Measurements from ENCODE around the gene QSOX1.

QSOX1 gene

GRCh38 chr1:180188684-180189175, 34.1 kb downstream of the QSOX1 start:
- Histone ChIP-seq H3K9ac (ENCODE audit: low read length in 2 of 2) (no peak overlapping the region), H3K4me3 (ENCODE audit: low read length in 2 of 2) (no peak overlapping the region), H3K36me3 (ENCODE audit: control insufficient read depth in 2 of 2, insufficient read depth in 2 of 2, low read length in 2 of 2) (peaks cover 64 to 80% of the 10 kb centered on the region in 2 donors), H3K27ac (ENCODE audit: low read length) (no peak overlapping the region), H3K9me3 (ENCODE audit: control insufficient read depth in 2 of 2, low read length in 2 of 2) (no peaks in the 10 kb centered on the region), H3K4me1 (ENCODE audit: control insufficient read depth, insufficient read depth, low read length) (no peaks in the 10 kb centered on the region), H3K27me3 (ENCODE audit: control insufficient read depth in 1 of 2, insufficient read depth in 2 of 2, low read length in 2 of 2) (no peaks in the 10 kb centered on the region)

GRCh38 chr1:180190091-180190490, 35.4 kb downstream of the QSOX1 start:
- no peak overlapping the region for H3K9ac ChIP-seq (ENCODE audit: low read length in 2 of 2)
- no peaks in the 10 kb centered on the region for H3K9me3 ChIP-seq (ENCODE audit: control insufficient read depth in 2 of 2, low read length in 2 of 2)
- no peak overlapping the region for H3K27ac ChIP-seq (ENCODE audit: low read length)
- no peaks in the 10 kb centered on the region for H3K4me1 ChIP-seq (ENCODE audit: control insufficient read depth, insufficient read depth, low read length)
- peaks cover 53 to 71% of the 10 kb centered on the region in 2 donors for H3K36me3 ChIP-seq (ENCODE audit: control insufficient read depth in 2 of 2, insufficient read depth in 2 of 2, low read length in 2 of 2)
- H3K27me3 ChIP-seq (ENCODE audit: control insufficient read depth in 1 of 2, insufficient read depth in 2 of 2, low read length in 2 of 2), result no peaks in the 10 kb centered on the region
- H3K4me3 ChIP-seq (ENCODE audit: low read length in 2 of 2), result no peak overlapping the region

GRCh38 chr1:180192172-180192571, 37.5 kb downstream of the QSOX1 start:
- no peaks in the 10 kb centered on the region for H3K4me1 ChIP-seq (ENCODE audit: control insufficient read depth, insufficient read depth, low read length)
- no peak overlapping the region for H3K27ac ChIP-seq (ENCODE audit: low read length)
- no peaks in the 10 kb centered on the region for H3K27me3 ChIP-seq (ENCODE audit: control insufficient read depth in 1 of 2, insufficient read depth in 2 of 2, low read length in 2 of 2)
- H3K36me3 ChIP-seq (ENCODE audit: control insufficient read depth in 2 of 2, insufficient read depth in 2 of 2, low read length in 2 of 2), result peaks cover 46 to 60% of the 10 kb centered on the region in 2 donors
- H3K9ac ChIP-seq (ENCODE audit: low read length in 2 of 2), result no peak overlapping the region
- no peaks in the 10 kb centered on the region for H3K9me3 ChIP-seq (ENCODE audit: control insufficient read depth in 2 of 2, low read length in 2 of 2)
- H3K4me3 ChIP-seq (ENCODE audit: low read length in 2 of 2), result no peak overlapping the region

- H3K9ac ChIP-seq (ENCODE audit: low read length in 2 of 2), result no peak overlapping the region
- peaks cover 43 to 56% of the 10 kb centered on the region in 2 donors for H3K36me3 ChIP-seq (ENCODE audit: control insufficient read depth in 2 of 2, insufficient read depth in 2 of 2, low read length in 2 of 2)
- H3K27me3 ChIP-seq (ENCODE audit: control insufficient read depth in 1 of 2, insufficient read depth in 2 of 2, low read length in 2 of 2), result no peaks in the 10 kb centered on the region
- no peaks in the 10 kb centered on the region for H3K4me1 ChIP-seq (ENCODE audit: control insufficient read depth, insufficient read depth, low read length)
- no peaks in the 10 kb centered on the region for H3K9me3 ChIP-seq (ENCODE audit: control insufficient read depth in 2 of 2, low read length in 2 of 2)
- no peak overlapping the region for H3K4me3 ChIP-seq (ENCODE audit: low read length in 2 of 2)
- no peak overlapping the region for H3K27ac ChIP-seq (ENCODE audit: low read length)
Observed at GRCh38 chr1:180193141-180194047, 38.7 kb downstream of the QSOX1 start.

- Histone ChIP-seq H3K4me1 (ENCODE audit: control insufficient read depth, insufficient read depth, low read length) (no peaks in the 10 kb centered on the region), H3K27me3 (ENCODE audit: control insufficient read depth in 1 of 2, insufficient read depth in 2 of 2, low read length in 2 of 2) (no peaks in the 10 kb centered on the region), H3K27ac (ENCODE audit: low read length) (no peak overlapping the region), H3K9ac (ENCODE audit: low read length in 2 of 2) (no peak overlapping the region), H3K4me3 (ENCODE audit: low read length in 2 of 2) (no peak overlapping the region), H3K36me3 (ENCODE audit: control insufficient read depth in 2 of 2, insufficient read depth in 2 of 2, low read length in 2 of 2) (peaks cover 36 to 52% of the 10 kb centered on the region in 2 donors), H3K9me3 (ENCODE audit: control insufficient read depth in 2 of 2, low read length in 2 of 2) (no peaks in the 10 kb centered on the region)
Observed at GRCh38 chr1:180194048-180194425, 39.4 kb downstream of the QSOX1 start.

- Histone ChIP-seq H3K9ac (ENCODE audit: low read length in 2 of 2) (no peak overlapping the region), H3K27me3 (ENCODE audit: control insufficient read depth in 1 of 2, insufficient read depth in 2 of 2, low read length in 2 of 2) (no peaks in the 10 kb centered on the region), H3K4me1 (ENCODE audit: control insufficient read depth, insufficient read depth, low read length) (no peaks in the 10 kb centered on the region), H3K36me3 (ENCODE audit: control insufficient read depth in 2 of 2, insufficient read depth in 2 of 2, low read length in 2 of 2) (peaks cover 32 to 49% of the 10 kb centered on the region in 2 donors), H3K9me3 (ENCODE audit: control insufficient read depth in 2 of 2, low read length in 2 of 2) (no peaks in the 10 kb centered on the region), H3K27ac (ENCODE audit: low read length) (no peak overlapping the region), H3K4me3 (ENCODE audit: low read length in 2 of 2) (no peak overlapping the region)
Observed at GRCh38 chr1:180194546-180195207, 40.0 kb downstream of the QSOX1 start.

- H3K36me3 ChIP-seq (ENCODE audit: control insufficient read depth in 2 of 2, insufficient read depth in 2 of 2, low read length in 2 of 2), result peaks cover 25 to 42% of the 10 kb centered on the region in 2 donors
- no peak overlapping the region for H3K4me3 ChIP-seq (ENCODE audit: low read length in 2 of 2)
- H3K27ac ChIP-seq (ENCODE audit: low read length), result no peak overlapping the region
- no peaks in the 10 kb centered on the region for H3K4me1 ChIP-seq (ENCODE audit: control insufficient read depth, insufficient read depth, low read length)
- H3K9me3 ChIP-seq (ENCODE audit: control insufficient read depth in 2 of 2, low read length in 2 of 2), result no peaks in the 10 kb centered on the region
- no peaks in the 10 kb centered on the region for H3K27me3 ChIP-seq (ENCODE audit: control insufficient read depth in 1 of 2, insufficient read depth in 2 of 2, low read length in 2 of 2)
- no peak overlapping the region for H3K9ac ChIP-seq (ENCODE audit: low read length in 2 of 2)
Observed at GRCh38 chr1:180195401-180195800, 40.7 kb downstream of the QSOX1 start.

- no peak overlapping the region for H3K4me3 ChIP-seq (ENCODE audit: low read length in 2 of 2)
- no peak overlapping the region for H3K9ac ChIP-seq (ENCODE audit: low read length in 2 of 2)
- H3K9me3 ChIP-seq (ENCODE audit: control insufficient read depth in 2 of 2, low read length in 2 of 2), result no peaks in the 10 kb centered on the region
- no peaks in the 10 kb centered on the region for H3K27me3 ChIP-seq (ENCODE audit: control insufficient read depth in 1 of 2, insufficient read depth in 2 of 2, low read length in 2 of 2)
- no peak overlapping the region for H3K27ac ChIP-seq (ENCODE audit: low read length)
- H3K36me3 ChIP-seq (ENCODE audit: control insufficient read depth in 2 of 2, insufficient read depth in 2 of 2, low read length in 2 of 2), result peaks cover 22 to 38% of the 10 kb centered on the region in 2 donors
- no peaks in the 10 kb centered on the region for H3K4me1 ChIP-seq (ENCODE audit: control insufficient read depth, insufficient read depth, low read length)
Observed at GRCh38 chr1:180195916-180196315, 41.2 kb downstream of the QSOX1 start.

- H3K4me3 ChIP-seq (ENCODE audit: low read length in 2 of 2), result no peak overlapping the region
- H3K27ac ChIP-seq (ENCODE audit: low read length), result no peak overlapping the region
- H3K36me3 ChIP-seq (ENCODE audit: control insufficient read depth in 2 of 2, insufficient read depth in 2 of 2, low read length in 2 of 2), result peaks cover 17 to 32% of the 10 kb centered on the region in 2 donors
Observed at GRCh38 chr1:180196436-180197003, 41.9 kb downstream of the QSOX1 start.

GRCh38 chr1:180197231-180197630, 42.6 kb downstream of the QSOX1 start:
- H3K36me3 ChIP-seq (ENCODE audit: control insufficient read depth in 2 of 2, insufficient read depth in 2 of 2, low read length in 2 of 2), result peaks cover 17 to 25% of the 10 kb centered on the region in 2 donors
- H3K4me1 ChIP-seq (ENCODE audit: control insufficient read depth, insufficient read depth, low read length), result no peaks in the 10 kb centered on the region
- H3K4me3 ChIP-seq (ENCODE audit: low read length in 2 of 2), result no peak overlapping the region
- H3K9me3 ChIP-seq (ENCODE audit: control insufficient read depth in 2 of 2, low read length in 2 of 2), result no peaks in the 10 kb centered on the region
- H3K27me3 ChIP-seq (ENCODE audit: control insufficient read depth in 1 of 2, insufficient read depth in 2 of 2, low read length in 2 of 2), result no peaks in the 10 kb centered on the region
- no peak overlapping the region for H3K9ac ChIP-seq (ENCODE audit: low read length in 2 of 2)
- no peak overlapping the region for H3K27ac ChIP-seq (ENCODE audit: low read length)

More at GRCh38 chr1:180196436-180197003, 41.9 kb downstream of the QSOX1 start:
- Histone ChIP-seq H3K9ac (ENCODE audit: low read length in 2 of 2) (no peak overlapping the region), H3K9me3 (ENCODE audit: control insufficient read depth in 2 of 2, low read length in 2 of 2) (no peaks in the 10 kb centered on the region), H3K4me1 (ENCODE audit: control insufficient read depth, insufficient read depth, low read length) (no peaks in the 10 kb centered on the region), H3K27me3 (ENCODE audit: control insufficient read depth in 1 of 2, insufficient read depth in 2 of 2, low read length in 2 of 2) (no peaks in the 10 kb centered on the region)
